Pancreas (tissue), 10 donors: ENCODE data around the gene SLC36A3. TPM values are rescaled to one million over a fixed set of nuclear protein-coding genes. Genes with fewer than 3 reads are reported as not detected.
"Not testable (repeated sequence)": the region's sequence is repeated elsewhere in the genome, so short reads cannot be mapped to it uniquely, and the experiment has no call there.

ENCODE experiments used
- ATAC-seq, 4 donors: fragments of 200-7000 bp; cut with Tn5 transposase; one replicate each; pipeline versions ENCODE4 v1.8.0 to v1.9.1; 2020; ENCODE audit warnings: mild to moderate bottlenecking in 4 of 4, moderate library complexity in 4 of 4
- DNase-seq, 6 donors: peaks; one replicate each; pipeline ENCODE4 v3.0.0-alpha.2; 2020
- FAIRE-seq: peaks from 2 replicates; lab custom pipeline; 2012; peaks lifted over from hg19 to GRCh38; lab: Jason Lieb, UNC
- H3K27ac ChIP-seq, 4 donors: fragments of 200-600 bp; sonication (generic); 1 replicate in 3 of 4; 2 replicates in 1 of 4; pipeline versions ENCODE4 v1.5.0 to v1.8.0; 2020
- H3K27me3 ChIP-seq, 4 donors: fragments of 200-600 bp; one replicate each; pipeline ENCODE4 v1.8.0; 2021
- H3K36me3 ChIP-seq, 3 donors: fragments of 200-600 bp; sonication (generic) in 1 of 3; one replicate each; pipeline versions ENCODE4 v1.5.0 to v1.8.0; 2020 to 2021
- H3K4me1 ChIP-seq, 3 donors: fragments of 200-600 bp; one replicate each; pipeline ENCODE4 v1.8.0; 2021
- H3K4me3 ChIP-seq, 4 donors: fragments of 200-600 bp; sonication (generic) in 2 of 4; one replicate each; pipeline versions ENCODE4 v1.5.0 to v1.8.0; 2020 to 2021
- H3K9me3 ChIP-seq, 4 donors: fragments of 200-600 bp; one replicate each; pipeline ENCODE4 v1.8.0; 2021
- WGBS, 2 donors: extraction: QIAGEN DNeasy Blood & Tissue Kit; methylation state at CpG; one replicate each; pipeline ENCODE4 v1.1.7; 2013; 5-methylcytosine and 5-hydroxymethylcytosine counted together
- intact Hi-C, 3 donors: fragments of 100-400 bp; cut with DNase I; formaldehyde crosslinking; loops; one replicate each; pipeline versions ENCODE4 v1.11.1 to v1.14.2; 2022
- polyA plus RNA-seq, 2 donors: library from polyadenylated mRNA; stranded (reverse); fragments of 200-250 nt; gene quantifications; one replicate each; pipeline ENCODE4 v1.2.3, GENCODE V29; 2013
- total RNA-seq, 6 donors: library from RNA; stranded (reverse); fragmentation: NEBNext Ultra II Directional in 4 of 6; extraction: Animal tissue kit (Norgen Biotek cat#: 25700) in 4 of 6; gene quantifications; one replicate each; pipeline versions ENCODE4 v1.2.1 to v1.2.4, GENCODE V29; 2021 to 2023
- TF ChIP-seq, protein P1 (sequence below), 4 donors: fragments of 200-600 bp; sonication (generic) in 3 of 4; IDR thresholded peaks; one replicate each; pipeline versions ENCODE4 v1.5.0 to v1.8.0; 2021; ENCODE audit warnings: antibody characterized with exemption in 4 of 4
- donor health status: healthy with polysubstance abuse.
- donor health status: DM: no; HTN: no; CAD: no; lungs with moderate emphysema.
- donor health status: DM: no; HTN: no; CAD: no.
- donor health status: control.
- donor health status: control.
- donor health status: Bipolar disorder and iron deficiency.
- donor health status: DM: yes; HTN: yes; CAD: no.
- donor health status: DM: no; HTN: no; CAD: no.
- donor health status: DM: no; HTN: no; CAD: no.
- donor health status: DM: yes; HTN: yes; CAD: no.

The SLC36A3 gene
- total and polyA plus RNA-seq, 8 donors: not detected

GRCh38 chr5:151312756-151313324, 9.3 kb upstream of the SLC36A3 start:
- Histone ChIP-seq H3K9me3 (no peaks in the 10 kb centered on the region), H3K27me3 (no peaks in the 10 kb centered on the region), H3K4me3 (no peak overlapping the region), H3K36me3 (no peaks in the 10 kb centered on the region), H3K4me1 (no peaks in the 10 kb centered on the region), H3K27ac (no peak overlapping the region)
- intact Hi-C loops: no loop called here
- WGBS, 2 donors: 67 to 71% methylated on average over 5 of the region's 5 CpGs
- no peak for FAIRE-seq
- TF ChIP-seq, protein P1, sequence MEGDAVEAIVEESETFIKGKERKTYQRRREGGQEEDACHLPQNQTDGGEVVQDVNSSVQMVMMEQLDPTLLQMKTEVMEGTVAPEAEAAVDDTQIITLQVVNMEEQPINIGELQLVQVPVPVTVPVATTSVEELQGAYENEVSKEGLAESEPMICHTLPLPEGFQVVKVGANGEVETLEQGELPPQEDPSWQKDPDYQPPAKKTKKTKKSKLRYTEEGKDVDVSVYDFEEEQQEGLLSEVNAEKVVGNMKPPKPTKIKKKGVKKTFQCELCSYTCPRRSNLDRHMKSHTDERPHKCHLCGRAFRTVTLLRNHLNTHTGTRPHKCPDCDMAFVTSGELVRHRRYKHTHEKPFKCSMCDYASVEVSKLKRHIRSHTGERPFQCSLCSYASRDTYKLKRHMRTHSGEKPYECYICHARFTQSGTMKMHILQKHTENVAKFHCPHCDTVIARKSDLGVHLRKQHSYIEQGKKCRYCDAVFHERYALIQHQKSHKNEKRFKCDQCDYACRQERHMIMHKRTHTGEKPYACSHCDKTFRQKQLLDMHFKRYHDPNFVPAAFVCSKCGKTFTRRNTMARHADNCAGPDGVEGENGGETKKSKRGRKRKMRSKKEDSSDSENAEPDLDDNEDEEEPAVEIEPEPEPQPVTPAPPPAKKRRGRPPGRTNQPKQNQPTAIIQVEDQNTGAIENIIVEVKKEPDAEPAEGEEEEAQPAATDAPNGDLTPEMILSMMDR (IDR thresholded peaks at IDR 0.05): no peak
- DNase-seq: no peak
- ATAC-seq: no peak

- TF ChIP-seq, protein P1 (IDR thresholded peaks at IDR 0.05): no peak
- Histone ChIP-seq H3K27me3 (no peaks in the 10 kb centered on the region), H3K9me3 (no peaks in the 10 kb centered on the region), H3K27ac (no peak overlapping the region), H3K36me3 (no peaks in the 10 kb centered on the region), H3K4me3 (no peak overlapping the region), H3K4me1 (no peaks in the 10 kb centered on the region)
- no peak for ATAC-seq
- no peak for FAIRE-seq
- intact Hi-C loops: no loop called here
- DNase-seq: no peak
Measured at GRCh38 chr5:151310932-151311331, 7.4 kb upstream of the SLC36A3 start.

- H3K4me1 ChIP-seq, H3K36me3 ChIP-seq, ATAC-seq, DNase-seq, H3K9me3 ChIP-seq, H3K27me3 ChIP-seq, H3K4me3 ChIP-seq, intact Hi-C loops, FAIRE-seq, H3K27ac ChIP-seq: not testable (repeated sequence)
- 86 to 89% methylated on average over 15 of the region's 15 CpGs for WGBS, 2 donors
Measured at GRCh38 chr5:151309821-151310220, 6.3 kb upstream of the SLC36A3 start.

DNA sequence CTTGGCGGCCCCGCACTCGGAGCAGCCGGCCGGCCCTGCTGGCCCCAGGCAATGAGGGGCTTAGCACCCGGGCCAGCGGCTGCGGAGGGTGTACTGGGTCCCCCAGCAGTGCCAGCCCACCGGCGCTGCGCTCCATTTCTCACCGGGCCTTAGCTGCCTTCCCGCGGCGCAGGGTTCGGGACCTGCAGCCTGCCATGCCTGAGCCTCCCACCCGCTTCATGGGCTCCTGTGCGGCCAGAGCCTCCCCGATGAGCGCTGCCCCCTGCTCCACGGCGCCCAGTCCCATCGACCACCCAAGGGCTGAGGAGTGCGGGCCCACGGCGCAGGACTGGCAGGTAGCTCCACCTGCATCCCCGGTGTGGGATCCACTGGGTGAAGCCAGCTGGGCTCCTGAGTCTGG, 5.7 kb upstream of the SLC36A3 start:
- 94 to 96% methylated on average over 21 to 26 of the region's 27 CpGs for WGBS, 2 donors
- H3K9me3 ChIP-seq, intact Hi-C loops, H3K36me3 ChIP-seq, H3K27me3 ChIP-seq, ATAC-seq, FAIRE-seq, H3K27ac ChIP-seq, H3K4me1 ChIP-seq, H3K4me3 ChIP-seq: not testable (repeated sequence)
- DNase-seq: peak in 1 of 6 donors; percentile 44

DNA sequence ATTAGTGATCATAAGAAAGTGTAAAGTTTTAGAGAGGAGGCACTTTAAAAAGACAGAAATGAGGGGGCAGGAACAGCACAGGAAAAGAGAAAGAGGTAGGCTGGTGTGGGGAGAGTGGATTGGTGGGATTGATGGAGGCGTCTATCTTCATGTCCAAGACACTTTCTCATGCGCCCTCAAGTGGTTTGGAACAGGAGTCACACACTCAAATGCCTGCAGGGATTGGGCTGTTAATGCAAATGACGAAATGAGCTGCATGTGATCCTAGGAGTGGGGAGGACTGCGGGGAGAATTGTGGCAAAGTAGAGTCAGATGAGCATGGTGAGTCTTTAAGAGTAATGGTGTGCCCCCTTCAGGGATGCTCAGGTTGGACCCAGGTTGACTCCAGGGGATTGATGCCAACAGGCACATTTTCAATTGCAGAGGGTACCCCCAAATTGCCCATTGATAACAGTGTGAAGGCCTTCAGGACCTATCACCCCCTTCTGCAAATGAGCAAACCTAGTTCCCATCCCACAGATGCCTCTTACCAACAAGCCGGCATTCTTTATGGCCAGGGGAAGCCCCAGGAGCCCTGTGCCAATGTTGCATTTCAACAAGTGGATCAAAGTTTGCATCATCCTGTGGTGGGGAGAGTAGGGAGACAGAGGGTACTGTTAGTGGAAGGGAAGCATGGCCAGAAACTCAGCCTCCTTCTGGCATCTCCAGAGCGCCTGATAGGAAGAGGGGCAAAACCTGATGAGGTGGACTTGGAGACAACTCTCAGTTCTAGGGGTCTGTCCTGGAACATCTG, 5.3 kb downstream of the SLC36A3 start:
- no peak for FAIRE-seq
- peak in 1 of 6 donors; percentile 15 for DNase-seq
- H3K9me3 ChIP-seq: no peaks in the 10 kb centered on the region
- peaks cover 0 to 4% (median 0%) of the 10 kb centered on the region in 4 donors for H3K27me3 ChIP-seq
- WGBS, 2 donors: 23 to 87% methylated on average over 6 of the region's 6 CpGs
- no peak overlapping the region for H3K4me3 ChIP-seq
- TF ChIP-seq, protein P1 (IDR thresholded peaks at IDR 0.05): peak in 1 of 4 donors; percentile 22
- ATAC-seq: peak in 2 of 4 donors; percentile 61 to 87
- no peaks in the 10 kb centered on the region for H3K4me1 ChIP-seq
- intact Hi-C loops: no loop called here
- no peak overlapping the region for H3K27ac ChIP-seq
- no peaks in the 10 kb centered on the region for H3K36me3 ChIP-seq

DNA sequence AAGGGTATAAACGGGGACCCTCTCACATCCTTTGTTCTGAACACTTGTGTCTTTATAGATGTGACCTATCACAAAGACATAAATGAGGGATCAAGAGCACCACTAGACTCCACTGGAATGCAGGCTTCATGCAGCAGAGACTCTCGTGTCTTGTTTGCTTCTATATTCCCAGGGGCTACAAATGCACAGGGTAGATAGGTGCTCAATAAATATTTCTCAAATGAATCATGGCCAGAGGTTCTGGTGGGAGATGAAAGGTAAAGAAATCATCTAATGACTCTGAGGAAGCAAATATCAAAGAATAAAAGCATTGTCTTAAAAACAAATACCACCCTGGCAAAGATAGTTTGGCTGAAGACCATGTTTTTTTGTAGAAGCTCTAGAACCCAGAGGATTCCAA, 6.6 kb downstream of the SLC36A3 start:
- Histone ChIP-seq H3K4me1 (no peaks in the 10 kb centered on the region), H3K27ac (no peak overlapping the region), H3K9me3 (no peaks in the 10 kb centered on the region), H3K4me3 (no peak overlapping the region), H3K27me3 (peaks cover 0 to 4% (median 0%) of the 10 kb centered on the region in 4 donors), H3K36me3 (no peaks in the 10 kb centered on the region)
- ATAC-seq (no peak), FAIRE-seq (no peak), DNase-seq (no peak)
- intact Hi-C loops: no loop called here
- TF ChIP-seq, protein P1 (IDR thresholded peaks at IDR 0.05): no peak
- WGBS, 2 donors: 53 to 55% methylated on average over 2 of the region's 2 CpGs
